Right lobe of liver (tissue), 6 donors: ENCODE measurements around the gene PCYT1A. TPM values are rescaled to one million over a fixed set of nuclear protein-coding genes. Genes with fewer than 3 reads are reported as not detected.

ENCODE experiments used
- ATAC-seq, 4 donors: fragments of 200-7000 bp; cut with Tn5 transposase; one replicate each; pipeline ENCODE4 v1.9.1; 2020; ENCODE audit warnings: mild to moderate bottlenecking in 4 of 4, moderate library complexity in 4 of 4
- DNase-seq, 3 donors: peaks; one replicate each; pipeline ENCODE4 v3.0.0-alpha.2; 2020
- H3K27ac ChIP-seq, 3 donors: fragments of 200-600 bp; one replicate each; pipeline ENCODE4 v1.8.0; 2022
- H3K27me3 ChIP-seq, 2 donors: fragments of 200-600 bp; one replicate each; pipeline ENCODE4 v1.8.0; 2022
- H3K36me3 ChIP-seq, 4 donors: fragments of 200-600 bp; sonication (generic) in 1 of 4; one replicate each; pipeline versions ENCODE4 v1.5.1 to v1.8.0; 2017 to 2022; ENCODE audit warnings: control low read depth in 1 of 4
- H3K4me1 ChIP-seq, 4 donors: fragments of 200-600 bp; sonication (generic) in 1 of 4; one replicate each; pipeline versions ENCODE4 v1.5.1 to v1.8.0; 2017 to 2022; ENCODE audit warnings: control low read depth in 1 of 4
- H3K4me3 ChIP-seq, 3 donors: fragments of 200-600 bp; one replicate each; pipeline ENCODE4 v1.8.0; 2022
- H3K9me3 ChIP-seq, 4 donors: fragments of 200-600 bp; sonication (generic) in 1 of 4; one replicate each; pipeline versions ENCODE4 v1.5.1 to v1.8.0; 2017 to 2022; ENCODE audit warnings: control low read depth in 1 of 4
- POLR2A ChIP-seq: fragments of 450-650 bp; IDR thresholded peaks from one replicate; pipeline ENCODE4 v1.6.1; 2017; ENCODE audit warnings: antibody characterized with exemption, mild to moderate bottlenecking
- WGBS: methylation state at CpG from one replicate; pipeline ENCODE4 v1.1.6; 2018; ENCODE audit warnings: low coverage, low lambda C conversion rate; ENCODE audit not compliant: insufficient coverage; ENCODE audit errors: missing lambda C conversion rate; 5-methylcytosine and 5-hydroxymethylcytosine counted together
- intact Hi-C, 2 donors: fragments of 100-400 bp; cut with DNase I; formaldehyde crosslinking; loops; one replicate each; pipeline versions ENCODE4 v1.11.2 to v1.14.1; 2022
- total RNA-seq, 6 experiments: library from RNA; depleted of rRNA in 2 of 6; stranded (reverse); fragments of >200 nt in 2 of 6; fragmentation: NEBNext Ultra II Directional in 3 of 6; extraction: Animal tissue kit (Norgen Biotek cat#: 25700) in 3 of 6; gene quantifications; one replicate each; pipeline versions ENCODE4 v1.1.0 to v1.2.4, GENCODE V29; 2016 to 2023
- TF ChIP-seq, protein P1 (sequence below), 4 donors: fragments of 200-600 bp in 3 of 4; fragments of 450-650 bp in 1 of 4; IDR thresholded peaks; one replicate each; pipeline versions ENCODE4 v1.5.1 to v1.8.0; 2016 to 2022; ENCODE audit warnings: antibody characterized with exemption in 4 of 4, mild to moderate bottlenecking in 2 of 4
- donor health status: DM: no; HTN: yes; CAD: no.
- donor health status: DM: no; HTN: no; CAD: no.
- donor health status: DM: no; HTN: no; CAD: no.
- donor health status: DM: no; HTN: yes; CAD: no.
- donor health status: DM: no; HTN: yes; CAD: no.

The PCYT1A gene
- total RNA-seq, 6 experiments from 2014 or later = 20.8 to 43.2 (median 28.8) TPM

DNA sequence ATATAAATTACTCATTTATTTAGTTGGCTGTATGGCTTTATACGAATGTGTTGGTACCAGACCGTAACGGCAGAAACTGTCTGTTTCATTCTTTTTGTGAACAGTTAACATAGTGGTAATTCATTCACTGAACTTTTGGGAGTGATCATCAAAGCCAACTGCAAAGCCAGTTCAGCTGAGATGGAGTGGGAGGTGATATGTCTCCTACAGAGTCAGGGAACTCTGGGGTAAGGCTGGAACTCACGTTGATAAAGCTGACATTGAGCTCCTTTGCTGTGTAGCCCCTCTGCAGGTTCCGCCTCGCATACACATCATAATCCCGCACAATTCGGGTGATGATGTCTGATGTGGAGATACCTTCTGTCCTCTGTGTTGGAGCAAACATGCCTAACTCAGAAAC is 45.8 kb downstream of the PCYT1A start:
- no peak for ATAC-seq
- TF ChIP-seq POLR2A = no peak
- TF ChIP-seq, protein P1, sequence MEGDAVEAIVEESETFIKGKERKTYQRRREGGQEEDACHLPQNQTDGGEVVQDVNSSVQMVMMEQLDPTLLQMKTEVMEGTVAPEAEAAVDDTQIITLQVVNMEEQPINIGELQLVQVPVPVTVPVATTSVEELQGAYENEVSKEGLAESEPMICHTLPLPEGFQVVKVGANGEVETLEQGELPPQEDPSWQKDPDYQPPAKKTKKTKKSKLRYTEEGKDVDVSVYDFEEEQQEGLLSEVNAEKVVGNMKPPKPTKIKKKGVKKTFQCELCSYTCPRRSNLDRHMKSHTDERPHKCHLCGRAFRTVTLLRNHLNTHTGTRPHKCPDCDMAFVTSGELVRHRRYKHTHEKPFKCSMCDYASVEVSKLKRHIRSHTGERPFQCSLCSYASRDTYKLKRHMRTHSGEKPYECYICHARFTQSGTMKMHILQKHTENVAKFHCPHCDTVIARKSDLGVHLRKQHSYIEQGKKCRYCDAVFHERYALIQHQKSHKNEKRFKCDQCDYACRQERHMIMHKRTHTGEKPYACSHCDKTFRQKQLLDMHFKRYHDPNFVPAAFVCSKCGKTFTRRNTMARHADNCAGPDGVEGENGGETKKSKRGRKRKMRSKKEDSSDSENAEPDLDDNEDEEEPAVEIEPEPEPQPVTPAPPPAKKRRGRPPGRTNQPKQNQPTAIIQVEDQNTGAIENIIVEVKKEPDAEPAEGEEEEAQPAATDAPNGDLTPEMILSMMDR (IDR thresholded peaks at IDR 0.05) = no peak
- peaks cover 0 to 3% (median 0%) of the 10 kb centered on the region in 4 donors for H3K4me1 ChIP-seq
- H3K9me3 ChIP-seq = no peaks in the 10 kb centered on the region
- 71% methylated on average over 3 of the region's 8 CpGs for WGBS
- DNase-seq = no peak
- intact Hi-C loops = no loop called here
- H3K36me3 ChIP-seq = peaks cover 5 to 61% (median 19%) of the 10 kb centered on the region in 4 donors
- no peaks in the 10 kb centered on the region for H3K27me3 ChIP-seq
- no peak overlapping the region for H3K4me3 ChIP-seq
- no peak overlapping the region for H3K27ac ChIP-seq

DNA sequence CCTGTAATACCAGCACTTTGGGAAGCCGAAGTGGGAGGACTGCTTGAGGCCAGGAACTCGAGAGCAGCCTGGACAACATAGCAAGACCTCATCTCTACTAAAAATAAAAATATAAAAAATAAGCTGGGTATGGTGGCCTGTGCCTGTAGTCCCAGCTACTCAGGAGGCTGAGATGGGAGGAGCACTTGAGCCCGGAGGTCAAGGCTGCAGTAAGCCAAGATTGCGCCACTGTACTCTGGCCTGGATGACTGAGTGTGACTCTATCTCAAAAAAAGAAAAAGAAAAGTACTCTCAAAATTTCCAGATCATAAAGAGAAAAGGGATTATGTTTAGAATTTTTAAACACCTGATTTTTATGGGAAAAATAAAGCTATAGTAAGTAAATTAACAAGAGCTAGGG is 47.1 kb downstream of the PCYT1A start:
- H3K4me1 ChIP-seq = peaks cover 0 to 3% (median 0%) of the 10 kb centered on the region in 4 donors
- WGBS = 73% methylated on average over 4 of the region's 4 CpGs
- intact Hi-C loops = no loop called here
- TF ChIP-seq POLR2A = no peak
- TF ChIP-seq, protein P1 (IDR thresholded peaks at IDR 0.05) = no peak
- no peak for DNase-seq
- H3K4me3 ChIP-seq = no peak overlapping the region
- no peak overlapping the region for H3K27ac ChIP-seq
- H3K36me3 ChIP-seq = peaks cover 5 to 54% (median 19%) of the 10 kb centered on the region in 4 donors
- no peaks in the 10 kb centered on the region for H3K27me3 ChIP-seq
- no peaks in the 10 kb centered on the region for H3K9me3 ChIP-seq
- ATAC-seq = no peak

DNA sequence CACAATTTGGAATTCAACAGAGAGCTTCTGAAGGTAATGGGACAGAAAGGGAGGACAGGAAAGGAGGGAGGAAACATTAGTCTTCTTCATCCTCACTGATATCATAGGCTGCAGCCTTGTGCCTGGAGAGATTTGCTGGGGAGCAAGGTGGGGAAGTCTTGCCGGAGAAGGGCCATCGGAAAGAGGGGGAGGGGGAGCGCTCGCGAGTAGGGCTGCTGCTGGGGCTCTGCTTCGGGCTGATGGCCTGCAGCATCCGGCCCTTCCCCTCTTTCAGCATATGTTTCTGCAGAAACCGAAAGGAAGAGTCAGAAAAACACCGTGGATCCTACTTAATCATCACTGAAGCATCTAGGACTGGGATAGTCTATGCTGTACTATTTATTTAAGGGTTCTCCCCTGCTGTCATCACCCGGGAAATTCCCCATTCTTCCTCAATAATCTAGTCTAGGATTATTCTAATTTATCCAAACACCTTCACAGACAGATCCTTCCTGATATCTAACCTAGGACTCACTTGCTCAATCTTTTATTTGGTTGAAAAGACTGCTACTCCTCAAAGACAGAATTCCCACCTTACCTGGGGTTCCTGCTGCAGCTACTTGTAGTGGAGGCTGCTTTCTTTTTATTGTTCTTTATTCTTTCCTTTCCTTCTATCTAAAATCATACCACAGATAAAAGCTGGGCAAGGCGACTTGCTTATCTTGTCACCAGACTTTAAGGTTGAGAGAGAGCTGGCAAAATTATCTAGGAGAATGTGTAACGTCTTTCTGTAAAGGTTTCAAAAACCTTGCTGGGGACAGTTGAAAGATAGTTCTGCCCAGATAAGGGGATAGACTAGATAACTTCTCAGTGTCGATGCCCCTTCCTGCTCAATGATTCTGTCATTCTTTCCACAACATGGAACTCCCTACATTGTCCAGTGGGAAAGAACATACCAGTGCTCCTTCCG is 48.6 kb downstream of the PCYT1A start:
- Histone ChIP-seq H3K9me3 (no peaks in the 10 kb centered on the region), H3K4me1 (no peaks in the 10 kb centered on the region), H3K4me3 (no peak overlapping the region), H3K27me3 (no peaks in the 10 kb centered on the region), H3K27ac (peak overlapping the region in 1 of 3 donors; percentile 15), H3K36me3 (peaks cover 5 to 54% (median 19%) of the 10 kb centered on the region in 4 donors)
- intact Hi-C loops = no loop called here
- WGBS = 79% methylated on average over 11 of the region's 14 CpGs
- TF ChIP-seq, protein P1 (IDR thresholded peaks at IDR 0.05) = no peak
- no peak for TF ChIP-seq POLR2A
- DNase-seq (no peak), ATAC-seq (peak in 1 of 4 donors; percentile 33)

DNA sequence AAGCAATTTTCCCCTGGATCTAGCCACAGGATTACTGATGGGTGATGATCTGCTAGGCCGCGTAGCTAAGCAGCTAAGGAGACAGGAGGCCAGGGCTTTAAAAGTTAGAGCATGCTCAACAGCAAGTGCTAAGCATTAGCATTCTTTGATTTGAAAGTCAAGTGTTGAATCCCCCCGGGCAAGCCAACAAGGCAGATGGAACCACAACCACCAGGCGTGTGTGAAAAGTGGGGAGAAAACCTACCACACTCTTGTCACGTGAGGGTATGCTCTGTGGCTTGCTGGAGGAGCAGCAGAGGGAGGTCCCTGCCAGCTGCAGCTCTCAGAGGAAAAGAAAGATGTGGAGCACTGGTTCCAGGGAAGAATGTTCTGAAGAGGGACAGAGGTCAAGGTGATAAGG is 50.3 kb downstream of the PCYT1A start:
- H3K4me1 ChIP-seq = no peaks in the 10 kb centered on the region
- H3K9me3 ChIP-seq = no peaks in the 10 kb centered on the region
- no peak for DNase-seq
- ATAC-seq = no peak
- 94% methylated on average over 2 of the region's 5 CpGs for WGBS
- no peaks in the 10 kb centered on the region for H3K27me3 ChIP-seq
- H3K4me3 ChIP-seq = no peak overlapping the region
- intact Hi-C loops = no loop called here
- H3K36me3 ChIP-seq = peaks cover 5 to 63% (median 16%) of the 10 kb centered on the region in 4 donors
- TF ChIP-seq, protein P1 (IDR thresholded peaks at IDR 0.05) = no peak
- no peak for TF ChIP-seq POLR2A
- no peak overlapping the region for H3K27ac ChIP-seq
